ENCODE measurements around the gene LRRC75B. TPM values are rescaled to one million over a fixed set of nuclear protein-coding genes. Genes with fewer than 3 reads are reported as not detected.

The LRRC75B gene
- total RNA-seq, 1 experiment from 2014 or later: 4.1 TPM

- Histone ChIP-seq H3K4me3 (ENCODE audit: low read depth in 2 of 2, low read length in 2 of 2) (no peak overlapping the region), H3K4me1 (ENCODE audit: control insufficient read depth, insufficient read depth, low read length) (no peaks in the 10 kb centered on the region), H3K27me3 (ENCODE audit: control insufficient read depth, insufficient read depth, low read length) (no peaks in the 10 kb centered on the region), H3K36me3 (ENCODE audit: control insufficient read depth, insufficient read depth, low read length) (peaks cover 5% of the 10 kb centered on the region; the same call in 1 of the 2 replicates), H3K9me3 (ENCODE audit: control insufficient read depth, insufficient read depth, low read depth, low read length) (no peaks in the 10 kb centered on the region), H3K27ac (ENCODE audit: low read length) (no peak overlapping the region)
- no peak for DNase-seq (ENCODE audit: low read depth, low spot score)
- CTCF ChIA-PET: no interaction called here
- intact Hi-C loops (cut with micrococcal nuclease; ENCODE audit: unreplicated experiment): no loop called here
- in situ Hi-C loops (cut with HindIII; ENCODE audit: low pct_unique_long_range_greater_than_20kb, low sequenced_read_pairs): no loop called here
- ATAC-seq: no peak
- BruUV-seq (replicated peaks): no TSS peak
- no peak for TF ChIP-seq SIN3A (IDR thresholded peaks at IDR 0.05; ENCODE audit: borderline replicate concordance, insufficient read depth, low read depth, low read length)
- TF ChIP-seq POLR2AphosphoS5 (IDR thresholded peaks at IDR 0.05; ENCODE audit: low read depth, low read length): no peak
- TF ChIP-seq CTCF (IDR thresholded peaks at IDR 0.05): no peak
- TF ChIP-seq TCF7L2 (IDR thresholded peaks at IDR 0.05; ENCODE audit: low read depth, low read length): no peak
- TF ChIP-seq, protein P1, sequence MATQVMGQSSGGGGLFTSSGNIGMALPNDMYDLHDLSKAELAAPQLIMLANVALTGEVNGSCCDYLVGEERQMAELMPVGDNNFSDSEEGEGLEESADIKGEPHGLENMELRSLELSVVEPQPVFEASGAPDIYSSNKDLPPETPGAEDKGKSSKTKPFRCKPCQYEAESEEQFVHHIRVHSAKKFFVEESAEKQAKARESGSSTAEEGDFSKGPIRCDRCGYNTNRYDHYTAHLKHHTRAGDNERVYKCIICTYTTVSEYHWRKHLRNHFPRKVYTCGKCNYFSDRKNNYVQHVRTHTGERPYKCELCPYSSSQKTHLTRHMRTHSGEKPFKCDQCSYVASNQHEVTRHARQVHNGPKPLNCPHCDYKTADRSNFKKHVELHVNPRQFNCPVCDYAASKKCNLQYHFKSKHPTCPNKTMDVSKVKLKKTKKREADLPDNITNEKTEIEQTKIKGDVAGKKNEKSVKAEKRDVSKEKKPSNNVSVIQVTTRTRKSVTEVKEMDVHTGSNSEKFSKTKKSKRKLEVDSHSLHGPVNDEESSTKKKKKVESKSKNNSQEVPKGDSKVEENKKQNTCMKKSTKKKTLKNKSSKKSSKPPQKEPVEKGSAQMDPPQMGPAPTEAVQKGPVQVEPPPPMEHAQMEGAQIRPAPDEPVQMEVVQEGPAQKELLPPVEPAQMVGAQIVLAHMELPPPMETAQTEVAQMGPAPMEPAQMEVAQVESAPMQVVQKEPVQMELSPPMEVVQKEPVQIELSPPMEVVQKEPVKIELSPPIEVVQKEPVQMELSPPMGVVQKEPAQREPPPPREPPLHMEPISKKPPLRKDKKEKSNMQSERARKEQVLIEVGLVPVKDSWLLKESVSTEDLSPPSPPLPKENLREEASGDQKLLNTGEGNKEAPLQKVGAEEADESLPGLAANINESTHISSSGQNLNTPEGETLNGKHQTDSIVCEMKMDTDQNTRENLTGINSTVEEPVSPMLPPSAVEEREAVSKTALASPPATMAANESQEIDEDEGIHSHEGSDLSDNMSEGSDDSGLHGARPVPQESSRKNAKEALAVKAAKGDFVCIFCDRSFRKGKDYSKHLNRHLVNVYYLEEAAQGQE (IDR thresholded peaks at IDR 0.05; ENCODE audit: insufficient read depth in 1 of 2, low read depth in 2 of 2, low read length in 1 of 2): no peak
- POLR2A ChIA-PET: interaction anchor here (0.6 kb wide), 1 partner anchor 111 kb away, joined by 14 read pairs; no protein-coding TSS in a partner anchor
Measured at GRCh38 chr22:24565077-24565476, 27.8 kb downstream of the LRRC75B start.

DNA sequence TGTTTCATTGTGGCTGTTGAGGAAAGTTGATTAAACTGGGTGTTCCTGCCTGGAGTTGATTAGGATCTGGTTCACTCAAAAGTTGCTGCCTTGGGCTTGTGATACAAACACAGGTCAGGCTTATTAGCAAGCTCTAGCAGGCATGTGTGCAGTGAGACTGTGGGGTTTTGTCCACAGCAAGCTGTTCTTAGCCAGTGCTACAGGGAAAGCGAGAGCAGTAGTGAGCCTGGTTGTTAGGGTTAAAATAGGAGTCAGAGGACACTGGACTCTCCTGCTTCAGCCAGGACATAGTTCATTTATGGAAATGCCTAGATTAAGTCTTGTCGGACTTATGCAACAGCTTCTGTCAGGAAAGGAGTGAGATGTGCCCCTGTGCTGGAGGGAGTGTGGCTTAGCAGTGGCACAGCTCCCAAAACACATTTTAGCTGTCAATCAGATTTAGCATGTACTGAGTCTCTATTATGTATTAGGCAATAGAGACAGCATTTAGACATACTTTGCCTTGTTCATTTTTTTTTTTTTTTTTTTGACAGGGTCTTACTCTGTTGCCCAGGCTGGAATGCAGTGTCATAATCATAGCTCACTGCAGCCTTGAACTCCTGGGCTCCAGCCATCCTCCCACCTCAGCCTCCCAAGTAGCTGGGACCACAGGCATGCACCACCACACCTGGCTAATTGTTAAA lies 28.4 kb downstream of the LRRC75B start:
- in situ Hi-C loops (cut with HindIII; ENCODE audit: low pct_unique_long_range_greater_than_20kb, low sequenced_read_pairs): no loop called here
- CTCF ChIA-PET: no interaction called here

More for the DNA sequence above, 28.4 kb downstream of the LRRC75B start:
- Histone ChIP-seq H3K36me3 (ENCODE audit: control insufficient read depth, insufficient read depth, low read length) (peaks cover 8% of the 10 kb centered on the region), H3K4me3 (ENCODE audit: low read depth in 2 of 2, low read length in 2 of 2) (no peak overlapping the region), H3K27ac (ENCODE audit: low read length) (no peak overlapping the region), H3K27me3 (ENCODE audit: control insufficient read depth, insufficient read depth, low read length) (no peaks in the 10 kb centered on the region), H3K9me3 (ENCODE audit: control insufficient read depth, insufficient read depth, low read depth, low read length) (no peaks in the 10 kb centered on the region), H3K4me1 (ENCODE audit: control insufficient read depth, insufficient read depth, low read length) (no peaks in the 10 kb centered on the region)
- DNase-seq (ENCODE audit: low read depth, low spot score) (no peak), ATAC-seq (0 out of 2 replicates have a peak, but pooled peaks have one; percentile 53)
- no TSS peak for BruUV-seq (replicated peaks)
- intact Hi-C loops (cut with micrococcal nuclease; ENCODE audit: unreplicated experiment): no loop called here
- POLR2A ChIA-PET: interaction anchor here (0.6 to 0.7 kb wide), 2 partner anchors 9 to 111 kb away, joined by 9 to 14 read pairs; no protein-coding TSS in a partner anchor
- TF ChIP-seq POLR2AphosphoS5 (IDR thresholded peaks at IDR 0.05; ENCODE audit: low read depth, low read length): no peak
- TF ChIP-seq CTCF (IDR thresholded peaks at IDR 0.05): no peak
- TF ChIP-seq, protein P1 (IDR thresholded peaks at IDR 0.05; ENCODE audit: insufficient read depth in 1 of 2, low read depth in 2 of 2, low read length in 1 of 2): no peak
- TF ChIP-seq TCF7L2 (IDR thresholded peaks at IDR 0.05; ENCODE audit: low read depth, low read length): no peak
- no peak for TF ChIP-seq SIN3A (IDR thresholded peaks at IDR 0.05; ENCODE audit: borderline replicate concordance, insufficient read depth, low read depth, low read length)

Data from Panc1 (cell line).